Neural cell (in vitro differentiated cells): Measurements from ENCODE around the gene NFATC3.

ENCODE experiments used
- CTCF ChIP-seq: fragments of 450-650 bp; IDR thresholded peaks from 2 replicates; pipeline ENCODE4 v1.5.1; 2014; ENCODE audit warnings: antibody characterized with exemption, mild to moderate bottlenecking, moderate library complexity; ENCODE audit not compliant: poor library complexity, severe bottlenecking
- SMC3 ChIP-seq: fragments of 450-650 bp; conservative IDR thresholded peaks from 2 replicates; pipeline ENCODE4 v1.6.1; 2014; ENCODE audit warnings: antibody characterized with exemption, mild to moderate bottlenecking, moderate library complexity; ENCODE audit not compliant: poor library complexity
- TAF1 ChIP-seq: IDR thresholded peaks from 2 replicates; pipeline ENCODE4 v1.6.1; 2012; ENCODE audit warnings: low read depth

- no peak for TF ChIP-seq TAF1
- no peak for TF ChIP-seq CTCF
- TF ChIP-seq SMC3 = no peak
Measured at GRCh38 chr16:68066763-68067162, 18.4 kb upstream of the NFATC3 start.
